GM18526 (cell line): ENCODE measurements around the gene NDUFS7.

ENCODE experiments used
- POLR2A ChIP-seq: IDR thresholded peaks from 3 replicates; pipeline ENCODE4 v1.6.1; 2011; ENCODE audit not compliant: insufficient read length; ENCODE audit errors: extremely low read depth

NDUFS7 gene

DNA sequence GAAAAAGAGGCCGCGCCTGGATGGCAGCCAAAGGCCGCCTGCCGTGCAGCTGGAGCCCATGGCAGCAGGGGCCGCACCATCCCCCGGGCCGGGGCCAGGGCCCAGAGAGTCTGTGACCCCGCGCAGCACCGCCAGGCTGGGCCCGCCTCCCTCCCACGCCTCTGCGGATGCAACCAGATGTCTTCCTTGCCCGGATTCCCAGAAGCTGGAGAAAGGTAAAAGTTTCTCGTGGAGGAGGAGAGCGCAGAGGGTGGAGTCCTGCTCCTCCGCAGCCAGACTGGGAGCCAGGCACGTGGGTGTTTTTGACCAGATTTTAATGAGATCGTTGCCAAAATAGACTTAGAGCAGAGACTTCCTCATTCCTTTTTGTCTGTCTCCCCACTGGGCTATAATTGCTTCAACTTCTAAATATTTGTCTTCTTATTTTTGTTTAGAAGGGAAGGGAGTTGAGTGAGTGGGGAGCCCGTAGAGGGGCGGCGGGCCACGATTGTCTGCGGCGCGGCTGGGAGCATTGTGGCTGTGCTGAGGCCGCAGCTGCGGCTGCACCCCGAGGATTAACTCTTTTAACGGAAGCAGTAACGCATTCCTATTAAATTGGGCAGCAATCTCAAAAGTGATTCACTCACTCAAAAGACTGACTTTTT is 22.8 kb upstream of the NDUFS7 start:
- TF ChIP-seq POLR2A = no peak

DNA sequence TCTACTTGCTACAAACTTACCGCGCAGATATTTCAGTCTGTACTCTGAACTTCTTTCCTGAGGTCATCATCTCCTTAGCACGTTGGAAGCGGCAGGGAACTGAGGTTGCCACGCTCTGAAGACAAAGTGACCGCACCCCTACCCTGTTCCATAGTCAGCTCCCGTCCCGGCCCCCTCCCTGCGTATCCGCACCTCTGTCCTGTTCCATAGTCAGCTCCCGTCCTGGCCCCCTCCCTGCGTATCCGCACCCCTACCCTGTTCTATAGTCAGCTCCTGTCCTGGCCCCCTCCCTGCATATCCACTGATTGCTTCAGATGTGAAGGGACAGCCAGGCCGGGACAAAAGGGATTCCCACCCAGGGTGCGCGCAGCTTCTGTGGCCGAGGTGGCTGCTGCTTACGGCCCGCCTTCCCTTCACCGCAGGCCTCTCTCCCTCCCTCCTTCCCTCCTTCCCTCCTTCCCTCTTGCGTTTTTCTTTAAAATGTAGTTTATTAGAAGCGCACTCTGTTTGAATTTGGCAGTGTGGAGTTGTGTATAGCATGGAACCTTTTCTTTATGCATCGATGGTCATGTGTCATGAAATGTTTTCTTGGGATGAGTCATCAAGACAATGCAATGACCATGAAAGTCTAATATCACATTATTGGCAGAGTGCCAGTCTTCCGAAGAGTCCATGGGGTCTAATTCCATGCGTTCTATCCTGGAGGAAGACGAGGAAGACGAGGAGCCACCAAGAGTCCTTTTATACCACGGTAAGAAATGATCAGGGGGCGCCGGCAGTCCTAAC is 21.9 kb upstream of the NDUFS7 start:
- no peak for TF ChIP-seq POLR2A

DNA sequence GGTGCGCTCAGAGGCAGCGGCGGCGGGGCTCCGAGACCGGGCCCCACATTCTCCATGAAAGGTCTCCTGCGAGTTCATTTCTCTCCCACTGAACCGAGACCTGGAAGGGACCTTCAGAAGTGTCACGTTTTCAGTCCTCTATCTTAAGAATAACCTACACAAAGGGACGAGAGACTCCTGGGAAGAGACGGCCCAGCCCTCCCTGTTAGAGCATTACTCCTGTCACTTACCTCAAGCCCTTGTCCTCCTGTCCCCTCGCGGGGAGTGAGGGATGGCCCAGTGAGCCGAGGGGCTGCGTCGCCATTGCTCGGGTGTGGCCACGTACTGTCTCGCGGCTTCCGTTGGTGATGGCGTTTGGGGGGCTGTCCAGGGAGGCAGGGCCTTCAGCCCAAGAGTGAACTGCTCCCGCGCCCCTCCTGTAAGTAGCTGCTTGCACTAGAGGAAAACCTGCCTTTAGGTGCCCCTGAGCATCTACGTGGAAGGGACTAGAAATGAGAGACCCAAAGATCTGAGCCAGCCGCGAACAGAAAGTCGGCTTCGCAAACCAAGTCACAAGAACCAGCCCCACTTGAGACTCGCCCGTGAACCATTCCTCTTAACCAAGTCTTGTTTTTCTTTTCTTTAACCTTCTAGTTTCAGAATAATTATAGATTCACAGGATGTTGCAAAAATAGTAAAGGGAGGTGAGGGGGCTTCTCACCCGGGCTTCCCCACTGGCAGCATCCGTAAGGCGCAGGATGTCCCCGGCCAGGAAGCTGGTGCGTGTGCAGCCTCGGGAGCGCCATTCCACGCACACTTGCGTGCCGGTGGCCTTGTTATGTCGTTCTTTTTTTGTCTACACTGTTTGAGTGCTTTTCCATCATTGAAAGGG is 21.1 kb upstream of the NDUFS7 start:
- TF ChIP-seq POLR2A = no peak

DNA sequence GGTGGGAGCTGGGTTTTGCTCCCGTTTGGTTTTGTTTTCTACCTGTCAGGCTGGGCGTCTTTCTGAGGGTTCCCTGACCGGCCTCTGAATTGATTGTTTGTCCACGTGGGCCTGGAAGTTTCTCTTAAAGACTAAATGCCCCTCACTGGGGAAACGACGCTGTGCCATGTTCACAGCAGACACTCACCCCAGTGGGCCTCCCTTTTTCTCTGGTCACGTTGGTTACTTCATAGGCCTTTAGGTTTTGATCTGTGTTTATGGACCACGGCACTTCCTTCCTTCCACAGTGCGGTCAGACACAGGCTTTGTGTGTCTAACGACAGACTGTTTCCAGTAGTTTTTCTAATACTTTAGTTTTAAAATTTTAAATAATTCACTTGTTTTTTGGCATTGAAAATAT is 20.1 kb upstream of the NDUFS7 start:
- no peak for TF ChIP-seq POLR2A

GRCh38 chr19:1364070-1364704 is 19.5 kb upstream of the NDUFS7 start:
- TF ChIP-seq POLR2A = no peak

- TF ChIP-seq POLR2A = no peak
Measured at GRCh38 chr19:1365319-1366269, 18.1 kb upstream of the NDUFS7 start.

DNA sequence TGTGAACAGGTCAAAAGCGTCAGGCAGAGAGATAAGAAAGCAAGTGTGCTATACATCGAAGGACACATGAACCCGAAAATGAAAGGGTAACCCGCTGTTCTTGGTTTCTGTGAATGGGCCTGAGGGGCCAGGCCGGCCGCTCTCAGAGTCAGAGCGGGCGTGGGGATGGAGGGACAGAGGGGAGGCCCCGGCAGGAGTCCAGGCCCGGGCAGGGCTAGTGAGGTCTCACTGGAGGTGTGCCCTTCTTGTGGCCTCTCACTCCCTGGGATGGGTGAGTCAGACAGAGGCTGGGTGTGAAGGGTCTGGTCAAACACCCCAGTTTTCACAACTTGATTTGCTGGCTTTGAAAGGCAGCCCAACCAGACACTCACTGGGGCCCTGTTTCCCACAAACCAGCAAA is 17.4 kb upstream of the NDUFS7 start:
- TF ChIP-seq POLR2A = no peak

DNA sequence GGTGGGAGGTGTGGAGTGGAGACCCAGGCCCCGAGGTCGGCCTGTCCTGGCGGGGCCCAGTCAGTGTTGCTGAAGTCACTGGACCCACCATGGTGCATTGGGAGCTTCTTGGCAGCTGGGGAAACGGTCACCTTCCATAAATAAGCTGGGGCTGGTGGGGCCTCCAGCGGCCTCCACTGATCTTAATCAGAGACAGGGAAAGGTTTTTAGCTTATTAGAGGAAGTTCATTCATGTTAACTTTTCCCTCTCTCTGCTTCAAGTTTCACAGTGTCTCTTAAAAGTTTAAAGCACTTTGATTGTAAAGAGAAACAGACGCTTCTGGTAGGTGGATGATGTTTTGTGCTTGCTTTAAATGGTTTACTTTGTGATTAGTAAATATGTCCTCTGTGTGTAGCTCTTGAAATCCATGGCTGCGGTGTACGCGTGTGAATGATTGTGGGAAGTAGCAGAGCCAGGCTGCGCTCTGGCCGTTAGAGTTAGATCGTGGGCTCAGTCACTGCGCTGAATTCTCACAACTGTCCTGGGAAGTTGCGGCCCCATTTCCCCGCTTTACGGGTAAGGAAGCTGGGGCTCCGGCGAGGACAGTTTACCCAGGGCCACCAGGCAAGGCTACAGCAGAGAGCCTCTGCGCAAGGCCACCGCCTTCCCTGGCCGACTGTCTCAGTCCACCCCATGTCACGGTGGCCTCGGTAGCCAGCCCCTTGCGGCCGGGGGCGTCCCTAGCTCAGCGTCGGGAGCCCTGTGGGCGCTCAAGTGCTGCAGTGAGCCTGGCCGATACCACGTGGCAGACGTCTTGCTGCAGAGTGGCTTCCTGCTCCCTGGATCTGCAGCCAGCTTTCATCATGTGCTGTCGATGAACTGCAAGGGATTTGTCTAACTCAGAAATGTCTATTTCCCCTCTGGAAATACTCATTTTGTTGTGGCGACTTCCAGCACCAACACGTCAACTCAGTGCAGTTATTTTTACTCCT is 16.5 kb upstream of the NDUFS7 start:
- TF ChIP-seq POLR2A = no peak

DNA sequence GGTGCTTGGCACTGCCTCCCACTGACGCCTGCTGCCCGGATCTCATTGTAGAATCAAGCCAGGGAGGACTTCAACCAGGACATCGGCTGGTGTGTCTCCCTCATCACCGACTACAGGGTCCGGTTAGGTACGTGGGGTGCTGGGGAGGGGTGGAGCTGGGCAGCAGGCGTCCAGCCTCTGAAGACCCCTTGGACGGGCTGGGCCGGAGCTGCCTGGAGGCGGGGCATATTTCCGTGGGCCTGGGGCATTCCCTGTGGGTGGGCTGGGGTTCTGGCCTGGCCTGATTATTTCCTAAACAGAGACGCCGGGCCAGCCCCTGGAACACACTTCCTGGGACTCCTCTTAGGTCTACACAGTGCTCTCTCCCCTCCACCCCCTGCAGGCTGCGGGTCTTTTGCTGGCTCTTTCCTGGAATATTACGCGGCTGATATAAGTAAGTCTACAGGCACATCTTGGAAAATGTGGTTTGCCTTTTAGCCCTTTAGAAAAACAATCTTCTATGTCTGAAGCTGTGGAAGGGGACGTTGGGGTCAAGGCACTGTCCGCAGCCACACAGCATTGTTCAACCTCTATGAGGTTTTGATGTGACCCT is 14.4 kb upstream of the NDUFS7 start:
- no peak for TF ChIP-seq POLR2A

- no peak for TF ChIP-seq POLR2A
Measured at GRCh38 chr19:1370579-1371361, 12.9 kb upstream of the NDUFS7 start.

DNA sequence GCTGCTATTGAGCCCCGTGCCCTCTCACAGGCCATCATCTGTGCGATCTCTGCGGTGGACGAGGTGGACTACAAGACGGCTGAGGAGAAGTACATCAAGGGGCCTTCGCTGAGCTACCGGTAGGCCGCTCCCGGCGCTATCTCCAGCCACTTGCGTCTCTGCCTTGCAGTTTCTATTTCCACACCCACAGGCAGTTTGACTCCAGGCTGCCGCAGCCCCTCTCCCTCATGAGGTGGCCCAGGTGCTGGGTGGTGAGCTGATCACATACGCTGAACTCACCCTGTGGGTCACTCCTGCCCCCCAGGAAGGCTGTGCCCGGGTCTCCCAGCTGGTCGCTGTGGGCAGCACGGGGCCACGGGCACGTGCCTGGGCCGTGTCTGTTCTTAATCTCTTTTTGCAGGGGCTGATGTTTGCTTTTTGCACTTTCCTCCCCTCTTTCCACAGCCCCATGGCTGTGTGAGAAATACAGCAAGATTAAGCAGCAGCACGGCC is 10.6 kb upstream of the NDUFS7 start:
- no peak for TF ChIP-seq POLR2A

DNA sequence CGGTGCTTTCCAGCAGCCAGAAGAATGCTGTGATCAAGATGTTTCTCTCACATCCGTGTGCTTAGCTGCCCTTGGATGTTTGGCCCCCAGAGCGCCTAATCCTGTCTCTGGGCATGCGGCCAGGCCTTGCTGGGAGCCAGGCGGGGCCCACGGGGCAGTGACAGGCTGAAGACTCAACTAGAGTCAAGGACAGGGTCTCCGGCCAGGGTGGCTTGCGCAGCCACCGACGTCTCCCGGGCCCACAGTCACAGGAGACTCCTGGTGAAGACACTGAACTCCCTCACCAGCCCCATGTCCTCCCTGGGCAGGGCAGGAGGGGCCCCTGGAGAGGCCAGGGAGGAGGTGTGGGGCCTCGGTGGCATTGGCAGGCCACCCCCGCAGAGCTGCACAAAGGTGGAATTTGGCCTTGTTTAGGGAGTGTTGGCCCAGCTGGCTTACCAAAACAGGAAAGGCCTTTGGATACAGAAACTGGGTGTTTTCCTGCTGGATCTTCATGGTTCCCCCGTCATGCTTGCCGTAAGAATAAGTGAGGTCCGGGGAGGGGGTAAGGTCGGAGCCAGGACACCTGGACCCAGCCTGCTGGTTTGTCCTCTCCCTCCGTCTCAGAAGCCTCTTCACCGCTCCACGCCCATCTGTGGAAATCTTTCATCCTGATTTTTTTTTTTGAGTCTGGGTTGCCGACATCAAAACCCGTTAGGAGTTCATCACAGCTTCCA is 10.0 kb upstream of the NDUFS7 start:
- TF ChIP-seq POLR2A = no peak

- no peak for TF ChIP-seq POLR2A
Measured at GRCh38 chr19:1374250-1374577, 9.5 kb upstream of the NDUFS7 start.
